HepG2 (cell line): ENCODE data around the gene IL17C. TPM values are rescaled to one million over a fixed set of nuclear protein-coding genes. Genes with fewer than 3 reads are reported as not detected.

Experiments
- ASH2L ChIP-seq: fragments of 300-600, 200-600 bp; sonication (generic); IDR thresholded peaks from 2 replicates; pipeline ENCODE4 v1.7.0; 2017; ENCODE audit warnings: low read depth, mild to moderate bottlenecking, moderate library complexity, mixed read lengths, low read length; ENCODE audit not compliant: insufficient read length
- CBFB ChIP-seq: sonication (generic); formaldehyde crosslinking; IDR thresholded peaks from 2 replicates; pipeline ENCODE4 v1.4.0; 2020; ENCODE audit warnings: missing genetic modification reagents
- CC2D1A ChIP-seq: sonication (generic); formaldehyde crosslinking; IDR thresholded peaks from 2 replicates; pipeline ENCODE4 v1.8.1; 2023; ENCODE audit warnings: mild to moderate bottlenecking, missing genetic modification reagents
- ETV6 ChIP-seq: sonication (generic); formaldehyde crosslinking; conservative IDR thresholded peaks from 2 replicates; pipeline ENCODE4 v1.4.0; 2020; ENCODE audit warnings: missing genetic modification reagents
- FOSL1 ChIP-seq: sonication (generic); formaldehyde crosslinking; IDR thresholded peaks from 2 replicates; pipeline ENCODE4 v1.9.0; 2021; ENCODE audit warnings: missing genetic modification reagents, borderline replicate concordance
- GLI4 ChIP-seq: sonication (generic); formaldehyde crosslinking; IDR thresholded peaks from 2 replicates; pipeline ENCODE4 v1.5.1; 2020; ENCODE audit warnings: missing genetic modification reagents, mild to moderate bottlenecking, moderate library complexity, borderline replicate concordance
- HNRNPL ChIP-seq: fragments of 200-400 bp; formaldehyde crosslinking; IDR thresholded peaks from 2 replicates; pipeline ENCODE4 v1.6.1; 2017; ENCODE audit warnings: mild to moderate bottlenecking, low read depth, low read length
- PTBP1 ChIP-seq: fragments of 200-400 bp; formaldehyde crosslinking; IDR thresholded peaks from 2 replicates; pipeline ENCODE4 v1.6.1; 2018; ENCODE audit warnings: low read length, low read depth; ENCODE audit not compliant: poor library complexity, severe bottlenecking
- RARA ChIP-seq: IDR thresholded peaks from 2 replicates; pipeline ENCODE4 v1.6.1; 2016; ENCODE audit warnings: missing genetic modification reagents, missing compliant biosample characterization
- SALL1 ChIP-seq: sonication (generic); formaldehyde crosslinking; IDR thresholded peaks from 2 replicates; pipeline ENCODE4 v1.8.0; 2022; ENCODE audit warnings: mild to moderate bottlenecking, missing genetic modification reagents
- SIN3B ChIP-seq: fragments of 150-350 bp; IDR thresholded peaks from 2 replicates; pipeline ENCODE4 v1.6.1; 2014; ENCODE audit warnings: low read length
- SKIL ChIP-seq: sonication (generic); formaldehyde crosslinking; IDR thresholded peaks from 2 replicates; pipeline ENCODE4 v1.8.0; 2022; ENCODE audit warnings: missing genetic modification reagents, mild to moderate bottlenecking, moderate library complexity, borderline replicate concordance
- TGIF2 ChIP-seq: IDR thresholded peaks from 2 replicates; pipeline ENCODE4 v1.6.1; 2016; ENCODE audit warnings: control low read depth, missing compliant biosample characterization
- THAP11 ChIP-seq: IDR thresholded peaks from 2 replicates; pipeline ENCODE4 v1.6.1; 2016; ENCODE audit warnings: missing biosample characterization, missing genetic modification reagents
- WIZ ChIP-seq: sonication (generic); formaldehyde crosslinking; IDR thresholded peaks from 2 replicates; pipeline ENCODE4 v1.5.1; 2020; ENCODE audit warnings: mild to moderate bottlenecking, missing genetic modification reagents
- ZEB1 ChIP-seq: IDR thresholded peaks from 2 replicates; pipeline ENCODE4 v1.6.1; 2012; ENCODE audit warnings: mild to moderate bottlenecking, low read depth, inconsistent platforms; ENCODE audit not compliant: insufficient replicate concordance
- ZNF230 ChIP-seq: sonication (generic); formaldehyde crosslinking; IDR thresholded peaks from 2 replicates; pipeline ENCODE4 v1.4.0; 2020; ENCODE audit warnings: mild to moderate bottlenecking, missing genetic modification reagents
- ZNF292 ChIP-seq: sonication (generic); formaldehyde crosslinking; IDR thresholded peaks from 2 replicates; pipeline ENCODE4 v1.8.1; 2022; ENCODE audit warnings: mild to moderate bottlenecking, low read depth, missing genetic modification reagents, borderline replicate concordance
- ZNF468 ChIP-seq: sonication (generic); formaldehyde crosslinking; IDR thresholded peaks from 2 replicates; pipeline ENCODE4 v1.8.0; 2022; ENCODE audit warnings: mild to moderate bottlenecking, moderate library complexity, missing genetic modification reagents
- ZNF550 ChIP-seq: sonication (generic); formaldehyde crosslinking; IDR thresholded peaks from 2 replicates; pipeline ENCODE4 v1.4.0; 2020; ENCODE audit warnings: mild to moderate bottlenecking, missing genetic modification reagents, borderline replicate concordance
- ZNF589 ChIP-seq: sonication (generic); formaldehyde crosslinking; conservative IDR thresholded peaks from 2 replicates; pipeline ENCODE4 v1.8.0; 2022; ENCODE audit warnings: mild to moderate bottlenecking, moderate library complexity, missing genetic modification reagents
- polyA plus RNA-seq, 8 experiments: library from polyadenylated mRNA; depleted of rRNA in 3 of 8; stranded (reverse) in 7 of 8; unstranded in 1 of 8; fragments of >200 nt; fragmentation: Illumina TruSeq in 4 of 8; extraction: Trizol in 4 of 8; gene quantifications; 2 replicates each; pipeline versions ENCODE4 v1.2.1 to v1.2.3, GENCODE V29; 2011 to 2016; ENCODE audit warnings: low read depth in 4 of 8, missing spikeins in 1 of 8, mixed read lengths in 1 of 8; ENCODE audit not compliant: insufficient read depth in 1 of 8
- total RNA-seq, 5 experiments: library from RNA; depleted of rRNA; stranded (reverse); fragments of >200 nt; fragmentation: Illumina TruSeq; extraction: Trizol; gene quantifications; 2 replicates each; pipeline ENCODE4 v1.2.3, GENCODE V29; 2016; ENCODE audit warnings: low read depth in 1 of 5
- TF ChIP-seq, protein P1 (sequence below): IDR thresholded peaks from 2 replicates; pipeline ENCODE4 v1.4.0; 2020; ENCODE audit warnings: mild to moderate bottlenecking, missing genetic modification reagents
- TF ChIP-seq, protein P2 (sequence below): sonication (generic); formaldehyde crosslinking; IDR thresholded peaks from 2 replicates; pipeline ENCODE4 v1.4.0; 2020; ENCODE audit warnings: missing genetic modification reagents, low read depth, mild to moderate bottlenecking, borderline replicate concordance
- TF ChIP-seq, protein P3 (sequence below): sonication (generic); formaldehyde crosslinking; IDR thresholded peaks from 2 replicates; pipeline ENCODE4 v1.4.0; 2020; ENCODE audit warnings: mild to moderate bottlenecking, low read depth, missing genetic modification reagents

The IL17C gene
- total and polyA plus RNA-seq, 2 of the 13 experiments (the other 11 are each of a cell fraction or from before 2014, with no cell fraction given): not detected

DNA sequence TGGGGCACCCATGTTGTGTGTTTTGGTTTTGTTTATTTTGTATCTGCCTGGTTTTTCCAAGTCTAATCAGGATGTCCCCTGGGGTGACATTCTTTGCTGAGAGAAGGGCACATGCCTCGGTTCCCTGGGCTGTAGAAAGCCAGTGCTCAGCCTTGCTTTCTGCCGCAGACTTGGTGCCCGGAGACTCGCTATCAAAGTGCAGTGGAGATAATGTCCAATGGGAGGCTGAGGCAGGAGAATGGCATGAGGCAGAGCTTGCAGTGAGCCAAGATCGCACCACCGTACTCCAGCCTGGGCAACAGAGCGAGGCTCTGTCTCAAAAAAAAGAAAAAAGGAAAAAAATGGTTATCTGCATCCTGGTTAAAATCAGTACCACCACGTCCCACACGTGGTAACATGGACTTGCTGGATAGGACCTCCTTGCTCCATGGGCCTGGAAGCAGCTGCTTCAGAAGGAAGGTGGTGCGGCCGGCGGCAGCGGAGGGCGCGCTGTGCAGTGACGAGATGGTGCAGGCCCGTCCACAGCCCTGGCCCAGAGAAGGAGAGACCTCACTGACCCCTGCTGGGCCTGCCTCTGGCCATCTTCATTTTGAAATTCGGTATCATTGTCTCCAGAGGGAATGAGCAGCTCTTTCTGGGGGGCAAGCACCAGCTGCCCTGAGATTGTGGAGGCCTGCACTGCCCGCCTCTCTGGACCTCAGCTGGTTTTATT, 19.3 kb upstream of the IL17C start (continued):
- TF ChIP-seq, protein P1, sequence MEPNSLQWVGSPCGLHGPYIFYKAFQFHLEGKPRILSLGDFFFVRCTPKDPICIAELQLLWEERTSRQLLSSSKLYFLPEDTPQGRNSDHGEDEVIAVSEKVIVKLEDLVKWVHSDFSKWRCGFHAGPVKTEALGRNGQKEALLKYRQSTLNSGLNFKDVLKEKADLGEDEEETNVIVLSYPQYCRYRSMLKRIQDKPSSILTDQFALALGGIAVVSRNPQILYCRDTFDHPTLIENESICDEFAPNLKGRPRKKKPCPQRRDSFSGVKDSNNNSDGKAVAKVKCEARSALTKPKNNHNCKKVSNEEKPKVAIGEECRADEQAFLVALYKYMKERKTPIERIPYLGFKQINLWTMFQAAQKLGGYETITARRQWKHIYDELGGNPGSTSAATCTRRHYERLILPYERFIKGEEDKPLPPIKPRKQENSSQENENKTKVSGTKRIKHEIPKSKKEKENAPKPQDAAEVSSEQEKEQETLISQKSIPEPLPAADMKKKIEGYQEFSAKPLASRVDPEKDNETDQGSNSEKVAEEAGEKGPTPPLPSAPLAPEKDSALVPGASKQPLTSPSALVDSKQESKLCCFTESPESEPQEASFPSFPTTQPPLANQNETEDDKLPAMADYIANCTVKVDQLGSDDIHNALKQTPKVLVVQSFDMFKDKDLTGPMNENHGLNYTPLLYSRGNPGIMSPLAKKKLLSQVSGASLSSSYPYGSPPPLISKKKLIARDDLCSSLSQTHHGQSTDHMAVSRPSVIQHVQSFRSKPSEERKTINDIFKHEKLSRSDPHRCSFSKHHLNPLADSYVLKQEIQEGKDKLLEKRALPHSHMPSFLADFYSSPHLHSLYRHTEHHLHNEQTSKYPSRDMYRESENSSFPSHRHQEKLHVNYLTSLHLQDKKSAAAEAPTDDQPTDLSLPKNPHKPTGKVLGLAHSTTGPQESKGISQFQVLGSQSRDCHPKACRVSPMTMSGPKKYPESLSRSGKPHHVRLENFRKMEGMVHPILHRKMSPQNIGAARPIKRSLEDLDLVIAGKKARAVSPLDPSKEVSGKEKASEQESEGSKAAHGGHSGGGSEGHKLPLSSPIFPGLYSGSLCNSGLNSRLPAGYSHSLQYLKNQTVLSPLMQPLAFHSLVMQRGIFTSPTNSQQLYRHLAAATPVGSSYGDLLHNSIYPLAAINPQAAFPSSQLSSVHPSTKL: no peak
- no peak for TF ChIP-seq ETV6
- TF ChIP-seq ASH2L: no peak
- no peak for TF ChIP-seq FOSL1
- no peak for TF ChIP-seq WIZ (CRISPR knock-in tag)
- no peak for TF ChIP-seq ZNF468 (CRISPR knock-in tag)
- no peak for TF ChIP-seq GLI4 (CRISPR knock-in tag)
- TF ChIP-seq ZEB1: no peak
- TF ChIP-seq THAP11 (CRISPR knock-in tag): no peak; the same call in 1 of the 2 replicates
- TF ChIP-seq, protein P2, sequence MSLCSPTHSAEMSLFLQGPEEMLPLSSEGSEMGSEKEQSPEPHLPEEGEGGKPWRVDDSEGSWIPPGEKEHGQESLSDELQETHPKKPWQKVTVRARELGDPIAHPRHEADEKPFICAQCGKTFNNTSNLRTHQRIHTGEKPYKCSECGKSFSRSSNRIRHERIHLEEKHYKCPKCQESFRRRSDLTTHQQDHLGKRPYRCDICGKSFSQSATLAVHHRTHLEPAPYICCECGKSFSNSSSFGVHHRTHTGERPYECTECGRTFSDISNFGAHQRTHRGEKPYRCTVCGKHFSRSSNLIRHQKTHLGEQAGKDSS (CRISPR knock-in tag): no peak; the same call in 1 of the 2 replicates
- TF ChIP-seq, protein P3, sequence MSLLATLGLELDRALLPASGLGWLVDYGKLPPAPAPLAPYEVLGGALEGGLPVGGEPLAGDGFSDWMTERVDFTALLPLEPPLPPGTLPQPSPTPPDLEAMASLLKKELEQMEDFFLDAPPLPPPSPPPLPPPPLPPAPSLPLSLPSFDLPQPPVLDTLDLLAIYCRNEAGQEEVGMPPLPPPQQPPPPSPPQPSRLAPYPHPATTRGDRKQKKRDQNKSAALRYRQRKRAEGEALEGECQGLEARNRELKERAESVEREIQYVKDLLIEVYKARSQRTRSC (CRISPR knock-in tag): no peak
- no peak for TF ChIP-seq TGIF2 (CRISPR knock-in tag)
- TF ChIP-seq PTBP1: no peak
- TF ChIP-seq CBFB (CRISPR knock-in tag): no peak
- TF ChIP-seq SIN3B: no peak
- TF ChIP-seq ZNF230 (CRISPR knock-in tag): no peak
- no peak for TF ChIP-seq ZNF292 (CRISPR knock-in tag)
- no peak for TF ChIP-seq CC2D1A (CRISPR knock-in tag)
- no peak for TF ChIP-seq SKIL (CRISPR knock-in tag)
- TF ChIP-seq HNRNPL: no peak
- 0 out of 2 replicates have a peak, but pooled peaks have one; percentile 6 for TF ChIP-seq ZNF550
- no peak for TF ChIP-seq ZNF589 (CRISPR knock-in tag)
- TF ChIP-seq RARA (CRISPR knock-in tag): no peak
- no peak for TF ChIP-seq SALL1 (CRISPR knock-in tag)
